HG03108 (cell line): Measurements from ENCODE around the gene HAUS7.
"Not testable (repeated sequence)": the region's sequence is repeated elsewhere in the genome, so short reads cannot be mapped to it uniquely, and the experiment has no call there.

Experiments used
- ATAC-seq: cut with Tn5 transposase; IDR thresholded peaks from one replicate; pipeline ENCODE4 v1.9.1; 2021; ENCODE audit warnings: moderate library complexity; ENCODE audit not compliant: unreplicated experiment

Gene HAUS7

DNA sequence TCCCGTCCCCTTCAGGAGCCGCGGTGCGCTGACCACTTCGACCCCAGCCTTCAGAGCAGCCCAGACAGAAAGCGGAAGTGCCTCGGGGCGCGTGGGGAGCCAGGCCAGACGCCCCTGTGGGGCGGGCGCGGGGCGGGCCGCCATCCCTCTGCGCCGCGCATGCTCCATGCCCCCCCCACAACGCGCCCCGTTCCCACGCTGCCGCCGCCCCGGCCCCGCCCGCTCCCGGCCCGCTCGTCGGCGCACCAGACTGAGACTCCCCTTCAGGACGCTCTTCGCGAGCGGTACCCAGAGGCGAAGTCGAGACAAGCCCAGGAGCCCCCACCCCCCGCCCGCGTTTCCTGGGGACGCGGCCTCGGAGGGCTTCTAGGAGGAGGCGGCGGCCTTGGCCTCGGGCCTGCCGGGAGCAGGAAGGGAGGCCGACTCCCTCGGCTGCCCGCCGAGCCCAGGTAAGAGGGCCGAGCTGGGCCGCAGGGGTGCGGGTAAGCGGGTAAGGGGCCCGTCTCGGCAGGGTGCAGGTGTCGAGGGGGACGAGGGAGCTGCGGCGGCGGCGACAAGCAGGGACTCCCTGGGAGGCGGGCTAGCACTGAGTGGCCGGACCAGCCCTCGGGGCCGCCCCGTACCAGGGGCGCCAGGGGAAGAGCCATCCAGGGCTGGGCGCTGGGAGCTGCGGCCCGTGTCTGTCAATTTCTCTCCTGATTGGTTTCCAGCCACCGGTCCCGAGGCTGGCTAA, 59.0 kb downstream of the HAUS7 start, which contains the start of gene ZFP92:
Gene ZFP92 (plus strand): TSS at position 218 of the 733 bp plus-strand sequence. CDS start 6,851 bp downstream, outside the sequence.
- no peak for ATAC-seq

DNA sequence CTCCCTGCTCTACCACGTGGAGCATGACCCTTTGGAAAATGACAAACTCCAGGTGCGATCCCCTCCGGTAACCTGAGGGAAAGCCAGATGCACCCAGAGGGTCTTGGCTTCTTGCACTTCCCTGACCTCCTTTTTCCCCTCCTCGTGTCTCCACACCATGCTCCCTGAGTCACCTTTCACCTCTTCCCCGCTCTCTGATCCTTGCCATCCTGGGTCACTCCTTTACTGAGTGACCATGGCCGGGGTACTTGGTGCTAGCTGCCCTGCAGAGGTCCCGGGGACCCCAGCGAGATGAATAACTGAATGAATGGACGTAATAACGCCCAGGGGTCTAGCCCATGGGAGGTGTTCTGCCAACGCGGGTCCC, 59.5 kb downstream of the HAUS7 start:
- ATAC-seq, result no peak

DNA sequence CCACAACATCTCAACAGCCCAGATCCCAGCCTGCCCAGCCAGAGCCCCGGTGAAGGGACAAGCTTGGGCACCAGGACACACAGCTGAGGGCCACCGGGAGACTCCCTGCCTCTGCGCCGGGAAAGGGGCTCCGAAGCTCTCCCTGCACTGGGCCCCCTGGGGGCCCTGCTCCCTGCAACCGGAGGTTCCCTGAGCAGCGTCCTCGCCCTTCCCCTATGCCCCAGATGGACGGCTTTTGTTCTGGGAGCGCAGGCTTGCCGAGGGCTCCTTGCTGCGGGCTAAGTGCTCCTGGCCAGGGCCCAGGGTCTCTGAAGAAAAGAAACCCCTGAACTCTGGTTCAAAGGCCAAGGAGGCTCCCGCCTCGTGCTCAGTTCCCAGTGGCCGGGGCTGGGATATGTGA, 60.0 kb downstream of the HAUS7 start:
- no peak for ATAC-seq

DNA sequence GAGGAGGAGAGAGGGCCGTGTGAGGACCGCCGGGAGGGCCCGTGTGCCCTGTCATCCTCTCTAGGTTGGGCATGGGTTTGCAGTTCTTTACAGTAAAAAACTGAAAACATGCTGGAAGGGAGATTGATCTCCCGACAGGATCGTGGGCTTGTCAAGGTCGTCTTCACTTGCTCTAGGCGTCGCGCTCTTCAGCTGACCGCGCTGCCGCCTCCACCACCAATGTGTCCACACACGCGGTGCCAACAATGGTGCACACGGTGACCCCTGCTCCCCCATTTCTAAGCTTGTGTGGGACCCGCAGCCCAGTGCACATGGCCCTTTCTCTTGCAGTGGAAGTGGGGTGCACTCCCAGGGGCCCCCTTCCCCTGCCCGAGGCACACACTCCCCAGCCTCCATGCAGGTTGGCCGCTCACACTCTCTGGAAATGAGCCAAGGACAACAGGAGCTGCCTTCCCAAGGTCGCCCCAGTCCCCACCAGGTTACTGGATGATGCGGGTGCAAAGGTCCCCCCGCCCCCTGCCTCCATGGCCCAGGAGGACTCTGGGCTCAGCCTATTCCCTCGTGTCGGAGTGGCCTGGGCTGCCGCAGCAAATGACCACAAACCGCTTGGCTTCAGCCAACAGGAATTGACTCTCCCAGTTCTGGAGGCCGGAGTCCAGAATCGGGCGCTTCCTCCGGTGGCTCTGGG, 60.8 kb downstream of the HAUS7 start:
- ATAC-seq, result no peak

DNA sequence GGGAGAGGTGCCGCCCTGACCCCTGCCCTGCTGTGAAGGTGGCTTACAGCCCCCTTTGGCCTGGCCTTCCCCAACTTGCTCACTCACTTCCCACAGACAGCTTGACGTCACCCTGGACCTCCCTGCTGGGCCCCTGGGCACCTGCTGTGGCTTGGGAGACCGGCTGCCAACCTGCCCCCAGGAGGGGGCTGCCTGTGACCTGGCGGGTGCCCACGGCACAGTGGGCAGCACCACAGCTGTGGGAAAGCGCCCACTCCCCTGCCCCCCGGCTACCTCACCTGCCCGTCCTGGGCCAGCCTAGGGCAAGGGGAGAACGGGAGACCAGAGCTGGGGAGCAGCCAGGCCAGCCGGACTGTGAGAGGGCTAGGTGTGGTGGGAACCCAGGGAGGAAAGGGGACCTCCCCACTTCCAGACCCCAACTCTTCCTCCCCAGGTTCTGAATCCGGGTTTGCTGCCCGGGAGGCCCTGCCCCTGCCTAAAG, 61.5 kb downstream of the HAUS7 start:
- ATAC-seq, result no peak

DNA sequence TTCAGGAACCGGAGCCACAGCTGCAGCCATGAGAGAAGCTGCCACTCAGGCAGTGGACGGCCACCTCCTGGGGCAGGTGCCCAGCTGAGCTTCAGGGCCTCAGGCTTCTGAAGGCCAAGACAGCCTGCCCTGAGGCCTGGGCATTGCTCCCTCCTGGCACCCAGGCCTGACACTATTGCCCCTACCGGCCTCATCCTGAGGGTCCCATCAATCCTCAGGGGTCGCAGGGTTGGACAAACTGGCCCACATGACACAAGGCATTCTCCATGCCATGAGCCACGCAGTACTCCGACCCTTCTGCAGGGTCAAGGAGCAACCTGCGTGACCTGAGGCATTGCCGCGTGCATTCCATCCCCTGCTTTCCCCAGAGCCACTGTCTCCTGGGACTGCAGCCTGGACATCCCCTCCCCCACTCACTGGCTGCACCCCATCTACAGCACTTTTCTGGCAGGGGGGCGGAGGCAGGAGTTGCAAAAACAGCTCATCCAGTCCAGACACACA, 62.1 kb downstream of the HAUS7 start:
- no peak for ATAC-seq

DNA sequence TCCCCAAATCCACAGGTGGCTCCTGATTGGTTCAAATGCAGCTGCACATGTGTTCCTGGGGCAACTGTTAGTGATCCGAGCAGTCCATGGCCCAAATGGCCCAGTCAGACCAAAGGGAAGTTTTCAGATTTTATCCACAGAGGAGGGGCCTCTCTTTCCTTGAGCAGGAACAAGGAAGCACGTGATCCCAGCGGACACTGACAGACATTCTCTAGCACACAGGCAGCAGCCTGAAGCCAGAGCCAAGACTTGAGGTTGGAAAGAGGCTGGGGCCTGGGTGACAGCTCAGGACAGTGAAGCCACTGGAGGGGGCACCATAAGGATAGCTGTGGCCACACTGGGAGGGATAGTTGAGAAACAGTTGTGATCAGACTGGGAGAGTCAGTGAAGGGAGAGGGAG, 62.6 kb downstream of the HAUS7 start:
- ATAC-seq, result no peak

DNA sequence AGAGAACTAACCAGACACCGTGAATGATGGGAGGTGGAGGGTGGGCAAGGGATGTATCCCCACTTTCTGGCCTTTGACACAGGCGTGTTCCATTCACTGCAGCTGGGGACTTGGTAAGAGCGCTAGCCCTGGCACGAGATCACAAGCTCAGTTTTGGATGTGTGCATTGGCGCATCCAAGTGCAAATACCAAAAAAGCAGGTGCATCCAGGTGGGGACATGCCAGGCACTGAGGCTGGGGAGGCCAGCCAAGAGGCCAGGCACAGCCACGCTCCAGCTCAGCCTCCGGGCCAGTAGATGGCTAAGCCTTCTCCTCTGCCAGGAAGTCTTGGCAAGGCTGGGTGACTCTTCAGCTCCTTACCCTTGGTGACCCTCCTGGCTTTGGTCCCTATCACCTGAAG, 63.5 kb downstream of the HAUS7 start:
- ATAC-seq, result no peak

DNA sequence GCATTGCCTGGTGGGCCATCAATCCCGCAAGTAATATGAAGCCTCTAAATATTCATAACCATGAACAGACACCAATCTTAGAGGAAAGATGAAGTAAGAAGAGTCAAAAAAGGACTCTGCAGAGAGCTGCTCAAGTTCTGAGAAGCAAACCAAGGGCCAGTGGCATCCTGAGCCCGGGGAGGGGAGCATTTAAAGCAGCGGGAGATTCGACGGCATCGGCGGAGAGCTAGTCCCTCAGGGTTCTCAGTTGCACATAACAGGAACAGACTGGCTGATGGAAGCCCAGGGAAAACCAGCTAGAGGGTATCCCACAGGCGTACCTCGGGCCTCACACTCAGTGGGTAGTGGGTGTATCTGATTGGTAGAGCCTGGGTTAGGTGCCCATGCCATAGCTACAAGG, 64.4 kb downstream of the HAUS7 start:
- ATAC-seq, result no peak

DNA sequence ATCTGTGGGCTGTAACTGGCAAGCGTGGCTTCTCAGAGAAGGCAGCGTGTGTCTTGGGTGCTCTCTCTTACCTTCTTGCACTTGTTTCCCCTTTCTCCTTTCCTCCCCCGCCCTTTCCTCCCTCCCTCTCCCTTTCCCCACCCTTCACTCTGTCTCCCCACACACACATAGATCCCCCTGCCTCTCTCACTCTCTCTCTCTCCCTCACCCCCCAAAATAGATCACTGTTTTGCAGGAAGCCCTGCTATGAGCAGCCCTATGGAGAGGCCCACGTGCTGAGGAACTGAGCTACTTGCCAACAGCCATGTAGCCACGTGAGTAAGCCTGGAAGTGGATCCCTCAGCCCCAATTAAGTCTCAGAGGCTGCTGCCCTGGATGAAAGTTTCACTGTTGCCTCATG, 65.0 kb downstream of the HAUS7 start:
- no peak for ATAC-seq

DNA sequence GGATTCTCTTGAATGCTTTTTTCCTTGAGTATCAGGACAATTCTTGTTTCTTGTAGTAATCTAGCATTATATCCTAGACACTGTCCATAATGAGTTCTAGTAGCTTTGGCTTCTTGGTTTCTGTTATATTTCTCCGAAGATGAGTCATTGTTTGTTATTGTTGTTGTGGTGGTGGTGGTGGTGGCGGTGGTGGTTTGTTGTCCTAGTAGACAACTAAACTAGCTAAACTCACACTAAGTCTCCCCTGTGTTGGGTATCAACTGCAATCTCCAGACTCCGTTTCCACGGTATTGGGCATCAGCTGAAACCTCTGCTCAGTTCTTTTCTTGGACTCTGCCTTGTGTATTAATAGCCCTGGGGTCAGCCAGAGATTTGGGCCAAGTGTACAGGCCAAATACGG, 66.0 kb downstream of the HAUS7 start:
- ATAC-seq, result not testable (repeated sequence)

DNA sequence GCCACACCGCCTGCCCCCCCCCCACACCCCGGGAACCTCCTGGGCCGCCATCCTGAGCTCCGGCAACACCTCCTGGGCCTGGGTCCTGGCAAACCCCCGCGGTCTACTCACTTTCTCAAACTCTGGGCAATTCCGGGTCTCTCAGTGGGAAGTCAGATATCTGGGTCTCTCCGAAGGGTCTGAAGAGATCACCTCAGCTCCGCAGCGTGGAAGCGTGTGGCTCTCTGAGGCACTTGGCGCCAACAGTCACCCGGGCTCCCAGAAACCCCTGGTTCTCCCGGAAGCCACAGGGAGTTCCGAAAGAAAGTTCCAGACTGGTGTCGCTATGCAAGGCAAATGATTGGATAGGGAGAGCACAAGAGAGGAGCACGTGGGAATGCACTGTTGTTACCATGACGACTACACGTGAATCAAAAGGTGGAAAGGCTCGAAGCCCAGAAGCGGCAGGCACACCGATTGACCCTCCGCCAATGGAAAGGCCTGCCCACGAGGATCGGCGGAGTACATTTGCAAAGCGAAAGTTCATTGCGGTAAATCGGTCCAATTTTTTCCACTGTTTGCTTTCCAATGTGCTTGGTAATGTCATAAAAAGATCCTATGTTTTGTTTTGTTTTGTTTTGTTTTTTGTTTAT, 69.1 kb downstream of the HAUS7 start, which contains the start of gene PNMA6E:
Gene PNMA6E (minus strand): TSS at position 218 of the 632 bp plus-strand sequence. CDS start 2,501 bp downstream, outside the sequence.
- no peak for ATAC-seq

DNA sequence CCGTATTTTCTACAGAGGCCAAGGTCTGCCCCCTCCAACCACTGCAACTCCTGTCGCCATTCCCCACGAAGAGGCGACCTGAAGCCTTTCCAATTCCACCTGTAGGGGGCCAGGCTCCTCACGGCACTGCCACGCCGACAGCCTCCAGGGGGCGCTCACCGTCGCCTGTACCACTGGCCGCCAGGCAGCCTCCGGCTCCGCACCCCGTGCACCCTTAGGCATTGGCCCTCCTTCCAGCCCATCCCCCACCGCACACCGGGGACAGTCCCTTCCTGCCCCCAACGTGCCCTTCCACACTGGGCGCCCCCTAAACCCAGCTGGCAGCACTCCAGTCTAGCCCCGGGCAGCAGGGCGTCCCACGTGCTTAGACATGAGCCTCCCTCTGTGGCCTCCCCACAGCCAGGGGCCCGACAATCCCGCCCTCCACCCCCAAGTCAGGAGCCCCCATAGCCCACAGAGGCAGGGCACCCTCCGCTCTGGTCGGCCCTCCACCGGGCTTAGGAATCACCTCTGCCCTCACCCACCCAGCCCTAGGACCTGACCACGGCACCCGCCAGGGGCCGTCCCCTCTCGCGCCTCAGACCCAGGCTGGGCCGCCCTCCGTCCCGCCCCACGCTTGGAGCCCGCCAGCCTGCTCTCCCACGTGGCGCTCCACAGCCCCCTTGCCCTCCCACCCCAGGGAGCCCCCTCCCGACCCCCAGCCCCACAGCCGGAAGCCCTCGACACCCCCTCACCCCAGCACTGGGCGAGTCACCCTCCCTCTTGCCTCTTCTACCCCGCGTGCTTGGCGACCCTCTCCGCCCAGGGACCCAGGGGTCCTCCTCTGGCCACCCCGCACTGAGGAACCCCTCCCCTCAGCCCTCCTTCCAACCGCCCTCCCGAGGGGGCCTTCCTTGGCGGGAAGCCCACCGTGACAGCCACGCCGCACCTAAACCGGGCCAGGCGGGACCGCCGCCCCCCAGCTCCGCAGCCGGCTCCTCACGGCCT, 69.9 kb downstream of the HAUS7 start:
- no peak for ATAC-seq

DNA sequence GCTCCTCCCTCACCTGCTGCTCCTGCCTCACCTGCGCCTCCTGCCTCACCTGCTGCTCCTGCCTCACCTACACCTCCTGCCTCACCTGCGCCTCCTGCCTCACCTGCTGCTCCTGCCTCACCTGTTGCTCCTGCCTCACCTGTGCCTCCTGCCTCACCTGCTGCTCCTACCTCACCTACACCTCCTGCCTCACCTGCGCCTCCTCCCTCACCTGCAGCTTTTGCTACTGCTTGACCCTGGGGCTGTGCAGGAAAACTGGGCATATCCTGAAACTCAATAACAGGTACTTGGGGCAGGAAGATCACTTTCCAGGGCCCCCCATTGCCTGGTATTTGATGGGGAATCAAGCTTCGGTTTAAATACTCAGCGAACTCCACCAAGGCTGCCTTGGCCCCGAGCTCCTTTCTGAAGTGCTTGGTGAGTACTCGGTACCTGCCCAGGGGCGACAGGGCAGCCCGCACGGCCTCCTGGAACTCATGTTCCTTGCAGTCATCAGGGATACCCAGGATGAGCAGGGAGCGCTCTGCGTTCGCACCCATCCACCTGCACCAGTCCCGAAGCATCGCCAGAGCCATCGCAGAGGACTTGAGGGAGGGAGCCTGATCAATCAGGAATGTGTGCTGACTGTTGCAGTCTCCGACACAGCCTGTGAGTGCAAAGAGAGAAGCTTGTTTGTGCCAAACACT, 72.0 kb downstream of the HAUS7 start:
- no peak for ATAC-seq
